GM19193 (cell line): ENCODE data around the gene SLC12A7.

Experiments used
- POLR2A ChIP-seq: IDR thresholded peaks from 4 replicates; pipeline ENCODE4 v1.6.1; 2011; ENCODE audit not compliant: insufficient read depth, insufficient read length; ENCODE audit errors: extremely low read depth

The SLC12A7 gene

DNA sequence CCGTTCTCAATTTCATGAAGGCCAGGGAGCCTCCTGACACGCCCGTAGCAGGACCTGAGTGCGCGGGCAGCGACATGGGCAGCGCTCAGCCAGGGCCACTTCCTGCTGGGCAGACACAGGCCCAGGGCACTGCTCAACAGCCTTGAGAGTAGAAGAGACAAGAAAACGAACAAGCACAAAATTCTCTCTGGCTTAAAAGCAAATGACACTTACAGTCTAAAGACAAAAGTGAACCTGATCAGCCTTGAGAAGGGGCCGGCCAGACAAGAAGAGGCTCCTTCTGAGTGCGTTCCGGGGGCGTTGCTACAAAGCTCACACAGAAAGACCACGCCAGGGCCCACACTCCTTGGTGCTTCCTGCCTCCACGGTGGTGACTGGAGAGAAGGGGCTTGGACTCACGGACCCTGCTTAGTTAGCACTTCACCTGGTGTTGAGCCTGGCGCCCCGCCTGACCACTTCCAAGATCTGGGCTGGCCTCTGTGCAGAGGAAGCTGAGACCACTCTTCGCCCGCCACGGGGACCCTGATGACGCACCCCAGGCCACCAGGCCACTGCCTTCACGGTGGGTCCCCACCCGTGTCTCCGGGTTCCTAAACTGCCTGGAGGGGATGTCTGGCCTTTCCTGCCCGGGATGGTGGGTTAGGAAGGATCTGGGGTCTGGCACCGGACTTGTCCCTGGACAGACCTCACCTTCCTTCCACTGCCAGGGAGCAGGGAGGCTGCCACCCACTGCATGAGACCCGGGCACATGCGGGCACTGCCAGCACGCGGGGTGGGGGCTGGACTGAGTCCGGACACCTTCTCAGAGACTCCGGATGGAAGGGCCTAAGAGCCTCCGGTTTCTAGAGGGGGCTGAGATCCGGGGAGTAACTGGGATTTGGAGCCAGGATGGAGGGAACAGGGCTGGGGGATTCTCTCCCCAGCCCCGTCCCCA lies 1.3 kb downstream of the SLC12A7 start:
- no peak for TF ChIP-seq POLR2A

DNA sequence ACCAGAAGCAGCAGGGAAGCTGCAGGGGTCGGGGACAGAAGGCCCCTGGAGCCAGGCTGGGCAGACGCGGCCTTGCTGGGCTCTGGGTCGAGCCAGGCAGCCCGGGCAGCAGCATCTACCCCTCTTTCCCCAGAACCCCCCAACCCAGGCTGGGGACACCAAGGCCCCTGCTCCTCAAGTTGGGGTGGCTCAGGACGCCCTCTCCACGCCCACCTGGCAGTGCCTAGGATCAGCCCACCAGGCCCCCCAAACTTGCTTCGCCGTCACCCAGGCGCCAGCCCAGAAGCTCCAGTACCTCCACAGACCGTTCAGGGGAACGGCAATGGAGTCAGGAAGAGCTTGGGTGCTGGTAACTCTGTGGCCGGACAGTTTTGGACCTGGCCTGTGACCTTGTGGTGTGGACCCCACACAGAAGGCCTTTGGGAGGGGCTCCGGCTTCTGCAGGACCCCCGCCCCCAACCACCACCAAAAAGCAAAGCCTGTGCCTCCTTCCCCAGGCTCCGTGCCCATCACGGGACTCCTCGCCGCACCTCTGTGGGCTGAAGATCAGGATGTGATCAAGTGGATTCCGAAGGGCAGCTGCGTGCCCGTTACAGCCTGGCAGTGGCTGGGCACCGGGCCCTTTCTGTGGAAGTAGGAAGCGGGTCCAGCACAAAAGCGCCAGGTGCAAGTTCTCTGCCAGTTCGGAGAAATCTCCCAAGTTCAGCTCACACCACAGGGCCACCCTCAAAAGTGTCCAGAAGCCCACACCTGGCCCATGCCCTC lies 2.1 kb downstream of the SLC12A7 start:
- TF ChIP-seq POLR2A, result no peak

DNA sequence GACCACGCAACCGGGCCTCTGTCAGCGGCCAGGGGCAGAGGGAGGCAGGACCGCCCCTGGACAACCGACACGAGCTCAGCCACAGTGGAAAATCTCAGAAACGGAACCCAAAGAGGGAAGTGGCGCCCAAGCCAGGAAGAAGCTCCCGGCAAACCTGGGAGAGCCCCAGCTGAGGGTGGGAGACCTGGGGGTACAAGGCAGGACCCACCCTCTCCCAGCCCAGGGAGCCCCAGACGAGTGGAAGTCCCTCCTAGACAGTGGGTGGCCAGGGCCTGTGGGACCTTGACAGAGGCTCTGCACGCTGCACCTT lies 3.0 kb downstream of the SLC12A7 start:
- TF ChIP-seq POLR2A, result no peak

DNA sequence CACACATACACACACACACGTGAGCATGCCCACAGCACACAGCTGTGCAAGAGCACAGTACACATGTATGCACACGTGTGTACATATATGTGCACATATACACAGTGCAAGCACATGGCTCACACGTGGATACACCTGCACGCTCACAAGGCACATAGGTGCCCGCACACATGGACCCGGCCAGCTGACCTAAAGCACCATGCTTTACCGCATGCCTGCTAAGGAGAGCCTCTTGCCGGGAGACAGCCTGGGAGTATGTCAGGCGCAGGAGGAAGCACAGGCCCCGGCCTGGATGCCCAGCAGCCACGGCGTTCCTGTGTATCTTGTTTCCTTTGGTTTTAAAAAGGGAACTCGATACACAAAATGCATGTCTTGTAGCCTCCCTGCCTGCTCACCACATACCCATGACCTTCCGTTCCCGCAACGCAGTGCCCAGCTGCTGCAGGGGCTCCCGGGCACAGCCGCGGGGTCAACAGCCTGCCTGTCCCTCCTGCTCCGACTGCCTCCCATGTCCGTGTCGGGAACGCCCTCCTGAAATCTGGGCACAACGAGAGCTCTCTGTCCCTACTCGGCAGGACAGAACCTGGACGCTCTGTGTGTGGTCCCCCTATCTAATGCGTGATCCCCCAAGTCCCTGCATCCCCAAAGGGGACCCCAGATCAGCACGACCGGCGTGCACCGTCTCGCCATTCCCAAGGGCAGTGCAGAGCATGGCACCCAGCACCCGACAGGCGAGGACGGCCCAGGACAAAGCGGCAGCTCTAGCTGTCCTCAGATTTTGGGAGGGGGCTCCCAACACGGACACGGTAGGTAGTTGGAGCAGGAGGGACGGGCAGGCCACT lies 3.6 kb downstream of the SLC12A7 start:
- no peak for TF ChIP-seq POLR2A

DNA sequence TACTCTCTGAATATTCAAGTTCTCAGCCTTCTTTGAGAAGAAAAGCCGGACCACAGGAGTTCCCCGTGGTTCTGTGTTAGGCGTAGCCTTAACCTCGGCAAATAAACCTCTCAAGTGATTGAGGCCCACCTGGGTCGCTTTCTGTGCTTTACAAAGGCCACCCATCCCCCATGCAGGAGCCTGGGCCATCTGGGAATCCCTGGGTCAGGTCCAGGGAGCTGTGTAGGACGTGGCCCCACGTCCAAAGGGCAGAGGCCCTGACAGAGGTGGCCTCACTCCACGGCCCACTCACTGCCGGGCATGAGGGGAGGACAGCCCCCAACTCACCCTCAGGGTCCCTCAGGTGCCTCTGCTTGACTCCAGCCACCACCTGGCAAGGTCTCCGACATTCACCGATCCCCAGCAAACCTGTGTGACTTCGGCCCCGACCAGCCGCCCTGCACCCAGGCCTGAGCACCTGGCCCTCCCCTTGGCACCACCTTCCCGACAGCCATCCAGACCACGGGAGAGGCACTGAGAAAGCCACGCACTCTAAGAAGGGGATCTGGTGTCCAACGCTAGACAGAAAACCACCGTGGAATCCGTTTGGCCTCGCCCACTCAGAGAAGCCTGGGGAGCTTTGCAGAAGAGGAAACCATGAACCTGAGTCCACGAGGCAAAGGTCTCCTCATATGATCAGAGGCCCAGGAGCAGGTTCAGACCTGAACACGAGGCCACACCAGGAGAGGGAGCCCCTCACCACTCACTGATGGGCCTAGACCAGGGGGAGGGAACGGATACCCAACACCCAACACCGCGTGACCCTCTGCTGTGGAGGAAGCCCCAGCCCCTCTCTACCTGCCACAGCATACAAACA lies 4.5 kb downstream of the SLC12A7 start:
- no peak for TF ChIP-seq POLR2A

DNA sequence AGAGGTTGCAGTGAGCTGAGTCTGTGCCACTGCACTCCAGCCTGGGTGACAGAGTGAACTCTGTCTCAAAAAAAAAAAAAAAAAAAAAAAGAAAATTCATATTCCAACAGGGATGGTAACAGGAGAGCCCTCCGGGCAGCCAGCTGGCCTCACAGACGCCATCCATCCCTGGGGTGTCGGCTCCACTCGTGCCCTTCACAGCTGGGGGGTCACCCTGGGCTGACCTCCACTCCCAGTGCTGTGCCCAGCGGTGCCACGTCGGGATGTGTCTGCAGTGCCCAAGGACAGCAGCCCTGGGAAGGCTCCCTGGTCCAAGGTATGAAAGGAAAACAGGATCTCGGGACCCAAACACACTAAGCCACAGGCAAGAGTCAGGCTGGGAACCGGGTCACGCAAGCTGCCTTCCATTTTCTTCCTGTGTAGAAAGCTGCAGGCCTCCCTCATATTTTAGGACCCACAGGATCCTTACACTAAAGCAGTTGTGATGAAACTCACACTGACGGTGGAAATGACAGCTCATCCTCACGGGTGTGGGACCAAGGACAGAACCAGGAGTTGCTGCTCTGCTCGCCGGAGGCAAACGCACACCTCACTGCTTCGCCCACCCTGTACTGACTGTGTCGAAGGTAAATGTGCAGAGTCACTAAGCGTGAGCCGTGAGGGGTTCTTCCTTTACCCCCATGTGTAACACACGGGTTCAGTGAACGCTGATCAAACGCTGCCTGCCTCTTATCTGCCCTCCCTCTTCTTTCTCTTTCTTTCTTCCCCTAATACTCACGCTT lies 5.3 kb downstream of the SLC12A7 start:
- no peak for TF ChIP-seq POLR2A

DNA sequence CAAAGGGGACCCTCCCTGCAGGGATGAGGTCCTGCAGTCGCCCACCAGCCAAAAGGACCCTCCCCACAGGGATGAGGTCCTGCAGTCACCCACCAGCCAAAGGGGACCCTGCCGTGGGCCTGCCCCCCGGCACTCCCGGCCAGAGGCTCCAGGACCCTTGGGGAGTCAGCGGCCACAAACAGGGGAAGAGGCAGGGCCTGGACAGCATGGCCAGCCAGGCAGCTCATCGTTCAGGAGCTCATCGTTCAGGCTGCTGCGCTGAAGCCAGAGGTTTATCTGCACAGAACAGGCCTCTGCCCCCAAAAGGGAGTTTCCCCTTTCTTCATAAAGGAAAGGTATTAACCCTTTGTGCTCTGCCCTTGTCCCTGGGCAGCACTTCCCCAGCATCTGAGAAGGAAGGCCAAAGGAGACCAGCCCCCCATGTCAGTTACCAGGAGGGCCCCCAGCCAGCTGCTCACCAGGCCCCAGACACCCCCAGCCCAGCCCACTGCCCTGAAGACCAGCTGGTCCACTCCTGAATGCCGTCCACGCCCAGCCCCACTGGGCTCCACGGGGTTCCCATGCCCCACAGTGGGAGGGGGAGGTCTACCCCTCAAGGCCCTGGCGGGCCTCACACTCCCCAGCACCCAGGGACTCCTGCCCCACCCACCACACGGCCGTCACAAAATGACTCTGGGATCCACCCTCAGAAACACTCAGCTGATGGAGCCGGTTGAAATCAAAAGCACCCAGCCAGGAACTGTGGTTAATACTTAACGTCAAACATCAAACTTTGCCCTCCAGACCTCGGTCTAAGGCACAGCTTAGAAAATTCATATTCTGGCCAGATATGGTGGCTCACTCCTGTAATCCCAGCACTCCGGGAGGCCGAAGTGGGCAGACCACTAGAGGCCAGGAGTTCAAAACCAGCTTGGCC lies 6.3 kb downstream of the SLC12A7 start:
- TF ChIP-seq POLR2A, result no peak

DNA sequence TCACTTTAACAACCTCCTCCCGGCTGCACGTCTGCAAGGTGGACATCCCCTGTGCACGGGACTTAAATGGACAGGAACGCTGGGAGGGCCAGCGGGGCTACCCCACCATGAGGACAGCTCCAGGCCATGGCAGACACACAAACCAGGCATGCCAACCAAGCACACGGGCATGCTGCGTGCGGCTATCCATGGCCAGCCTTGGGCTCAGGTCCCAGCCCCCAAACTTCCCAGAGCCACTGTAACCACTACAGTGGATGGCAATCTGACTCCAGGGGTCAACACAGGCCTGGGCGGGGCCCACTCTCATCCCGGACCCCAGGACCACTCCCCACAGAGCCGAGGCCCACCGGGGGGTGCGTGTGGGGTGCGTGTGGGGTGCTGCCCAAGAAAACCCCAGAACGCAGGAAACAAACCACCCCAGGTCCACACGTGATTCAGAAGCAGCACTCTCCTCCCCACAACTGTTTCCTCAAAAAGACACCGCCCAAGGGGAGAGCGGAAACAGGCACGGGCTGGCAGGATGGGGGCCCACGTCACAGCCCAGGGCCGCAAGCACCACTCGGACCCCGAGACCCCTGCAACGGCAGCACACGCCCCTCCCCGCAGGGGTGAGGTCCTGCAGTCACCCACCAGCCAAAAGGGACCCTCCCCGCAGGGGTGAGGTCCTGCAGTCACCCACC lies 7.4 kb downstream of the SLC12A7 start:
- no peak for TF ChIP-seq POLR2A

DNA sequence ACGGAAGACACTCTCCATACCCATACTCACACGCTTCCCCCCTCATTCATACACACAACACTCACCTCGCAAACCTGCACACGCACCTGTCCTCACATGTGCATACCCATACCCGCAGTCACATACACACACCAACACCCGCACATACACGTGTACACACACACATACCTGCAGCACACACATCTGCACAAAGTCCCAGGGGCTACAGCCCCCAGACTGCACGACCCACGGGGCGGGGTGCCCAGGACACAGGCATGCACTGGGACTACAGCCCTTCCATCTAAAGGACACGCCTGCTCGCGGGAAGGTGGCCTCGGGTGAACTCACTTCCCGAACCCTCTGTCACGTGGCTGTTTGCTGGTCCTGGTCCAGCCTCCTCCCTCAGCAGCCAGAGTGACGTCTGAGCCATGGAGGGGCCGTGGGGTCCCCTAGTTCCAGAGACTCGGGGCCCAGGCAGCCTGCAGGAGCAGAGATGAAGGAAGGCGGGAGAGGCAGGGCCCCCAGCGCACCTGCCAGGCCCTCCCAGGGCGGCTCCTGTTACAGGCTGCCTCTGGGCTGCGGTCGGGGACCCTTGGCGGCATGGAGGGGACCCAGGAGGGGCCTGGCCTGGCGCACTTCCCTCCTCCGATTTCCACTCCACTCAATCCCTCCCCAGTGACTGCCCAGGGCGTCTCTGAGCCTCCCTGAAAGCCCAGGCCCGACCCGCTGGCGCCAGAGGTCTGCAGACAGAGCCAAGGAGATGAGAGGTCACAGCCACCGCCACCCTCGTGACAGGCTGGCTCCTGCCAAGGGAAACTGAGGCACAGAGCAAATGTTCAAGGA lies 8.1 kb downstream of the SLC12A7 start:
- TF ChIP-seq POLR2A, result no peak

DNA sequence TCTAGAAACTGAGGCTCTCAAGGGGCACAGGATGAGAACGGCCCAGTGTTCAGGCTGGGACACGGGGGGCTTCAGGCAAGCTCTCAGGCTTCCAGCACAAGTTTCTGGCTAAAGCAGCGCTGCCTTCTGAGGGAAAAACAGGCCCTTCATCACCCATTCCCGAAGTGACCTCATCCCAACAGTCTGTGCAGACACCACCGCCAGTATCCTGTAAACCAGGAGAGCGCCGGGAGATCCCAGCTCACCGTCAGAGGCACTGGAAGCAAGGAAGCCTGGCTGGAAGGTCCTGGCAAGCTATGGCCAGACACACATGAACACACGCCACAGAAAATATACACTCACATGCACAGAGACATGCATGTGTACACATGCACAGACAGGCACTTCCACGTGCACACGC lies 8.8 kb downstream of the SLC12A7 start:
- no peak for TF ChIP-seq POLR2A
